H1 (cell line): Measurements from ENCODE around the gene POU2F2.

Experiments used
- ATF2 ChIP-seq: IDR thresholded peaks from 2 replicates; pipeline ENCODE4 v1.6.1; 2012; ENCODE audit warnings: low read length, inconsistent platforms
- ATF3 ChIP-seq: IDR thresholded peaks from 2 replicates; pipeline ENCODE4 v1.6.1; 2011; ENCODE audit warnings: low read depth, mild to moderate bottlenecking, low read length; ENCODE audit not compliant: insufficient read depth
- CBX5 ChIP-seq: fragments of 300-800, 300-1000 bp; sonication (generic); IDR thresholded peaks from 2 replicates; pipeline ENCODE4 v1.7.1; 2016; ENCODE audit warnings: antibody characterized with exemption, low read length, low read depth
- CBX8 ChIP-seq: fragments of 300-800, 300-1000 bp; sonication (generic); IDR thresholded peaks from 2 replicates; pipeline ENCODE4 v1.7.1; 2016; ENCODE audit warnings: low read depth, low read length, borderline replicate concordance
- CREB1 ChIP-seq: IDR thresholded peaks from 2 replicates; pipeline ENCODE4 v1.6.1; 2012; ENCODE audit warnings: inconsistent platforms
- CTCF ChIP-seq, 3 experiments: IDR thresholded peaks; 1 replicate in 2 of 3; 2 replicates in 1 of 3; pipeline versions ENCODE4 v1.5.1 to v1.6.1; 2011; ENCODE audit warnings: low read length in 3 of 3, mild to moderate bottlenecking in 3 of 3, inconsistent platforms in 2 of 3, low read depth in 1 of 3, moderate library complexity in 1 of 3; ENCODE audit not compliant: insufficient read depth in 1 of 3; ENCODE audit errors: control extremely low read depth in 1 of 3
- JUND ChIP-seq: IDR thresholded peaks from 2 replicates; pipeline ENCODE4 v1.6.1; 2011; ENCODE audit warnings: mild to moderate bottlenecking, improper control_type of control experiment, low read length
- MAFK ChIP-seq: IDR thresholded peaks from 2 replicates; pipeline ENCODE4 v1.6.1; 2012; ENCODE audit warnings: low read depth, mild to moderate bottlenecking, improper control_type of control experiment, low read length
- POLR2A ChIP-seq, 2 experiments: IDR thresholded peaks; 1 replicate in 1 of 2; 2 replicates in 1 of 2; pipeline ENCODE4 v1.6.1; 2011; ENCODE audit warnings: low read depth in 2 of 2, low read length in 2 of 2, mild to moderate bottlenecking in 2 of 2; ENCODE audit errors: control extremely low read depth in 1 of 2
- RFX5 ChIP-seq: IDR thresholded peaks from 2 replicates; pipeline ENCODE4 v1.6.1; 2011; ENCODE audit warnings: low read depth, low read length, improper control_type of control experiment, borderline replicate concordance
- ZNF274 ChIP-seq: IDR thresholded peaks from 2 replicates; pipeline ENCODE4 v1.7.0; 2012; ENCODE audit warnings: low read length, borderline replicate concordance; ENCODE audit errors: extremely low read depth

- TF ChIP-seq ATF3 (no peak), CTCF (IDR thresholded peaks at IDR 0.05; ENCODE audit: control extremely low read depth in 1 of 3, insufficient read depth in 1 of 3, low read depth in 1 of 3, low read length in 3 of 3) (no peak), ATF2 (no peak), CREB1 (no peak), RFX5 (no peak), POLR2A (IDR thresholded peaks at IDR 0.05; ENCODE audit: control extremely low read depth in 1 of 2, low read depth in 2 of 2, low read length in 2 of 2) (no peak), CBX5 (no peak), CBX8 (no peak), MAFK (no peak), JUND (no peak), ZNF274 (no peak)
Observed at GRCh38 chr19:42059196-42059595, 73.0 kb downstream of the POU2F2 start.
